Measurements from ENCODE around the gene TBC1D19.
"Not testable (repeated sequence)": the region's sequence is repeated elsewhere in the genome, so short reads cannot be mapped to it uniquely, and the experiment has no call there.

Gene TBC1D19

DNA sequence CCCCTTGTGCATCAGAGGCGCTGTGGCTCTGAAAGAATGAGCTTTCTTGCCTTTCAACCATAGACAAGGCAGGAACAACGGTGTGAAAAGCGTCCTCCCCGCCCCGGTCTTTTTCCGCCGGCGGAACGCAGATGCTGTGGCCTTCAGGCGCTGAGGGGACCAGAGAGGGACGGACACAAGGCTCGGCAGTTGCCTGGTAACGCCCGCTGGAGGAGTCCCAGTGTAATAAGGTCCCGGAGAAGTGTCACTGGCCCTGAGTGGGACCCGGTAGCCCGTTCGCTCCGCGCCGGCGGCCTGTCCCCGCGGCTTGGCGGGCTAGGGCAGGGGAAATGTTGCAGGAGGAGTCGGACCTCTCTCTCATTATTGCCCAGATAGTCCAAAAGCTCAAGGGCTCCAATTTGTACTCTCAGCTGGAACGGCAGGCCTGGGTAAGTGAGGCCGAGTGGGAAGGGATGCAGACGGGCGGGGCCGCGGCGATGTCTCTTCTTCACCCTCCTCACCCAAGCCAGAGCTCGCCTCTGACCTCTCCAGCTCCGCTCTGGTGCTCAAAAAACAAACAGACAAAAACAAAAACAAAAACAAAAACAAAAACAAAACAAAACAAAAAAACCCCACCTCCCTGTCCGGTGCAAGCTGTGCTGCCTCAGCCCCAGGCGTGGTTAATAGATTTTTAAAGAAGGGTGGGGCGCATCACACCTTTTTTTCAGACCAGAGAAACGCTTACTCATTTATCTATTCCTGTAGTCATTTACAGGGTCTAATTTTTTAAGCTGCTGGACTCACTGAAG is at the start of gene TBC1D19:
Gene TBC1D19 (plus strand): TSS at position 220 of the 788 bp plus-strand sequence. CDS start 110 bp downstream, at position 330.
- in situ Hi-C loops (cut with MboI; ENCODE audit: low sequenced_read_pairs): no loop called here

DNA sequence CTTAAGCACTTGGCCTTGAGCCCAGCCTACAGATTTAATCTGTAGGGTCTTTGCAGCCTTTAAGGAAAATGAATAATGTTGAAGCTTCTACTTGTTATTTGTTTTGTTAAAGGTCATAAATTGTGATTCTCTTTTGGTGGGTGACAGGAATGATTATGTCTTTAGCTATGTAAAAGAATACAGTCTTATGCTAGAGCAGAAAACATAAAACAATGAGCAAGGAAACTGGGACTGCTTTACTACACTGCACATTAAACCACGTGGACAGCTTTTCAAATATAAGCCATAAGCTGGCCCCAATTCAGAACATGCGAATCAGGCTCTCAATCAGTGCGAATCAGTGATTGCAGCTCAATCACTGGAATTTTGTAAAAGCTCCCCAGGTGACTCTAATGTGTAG is 40.9 kb upstream of the TBC1D19 start:
- in situ Hi-C loops (cut with MboI; ENCODE audit: low sequenced_read_pairs): no loop called here

DNA sequence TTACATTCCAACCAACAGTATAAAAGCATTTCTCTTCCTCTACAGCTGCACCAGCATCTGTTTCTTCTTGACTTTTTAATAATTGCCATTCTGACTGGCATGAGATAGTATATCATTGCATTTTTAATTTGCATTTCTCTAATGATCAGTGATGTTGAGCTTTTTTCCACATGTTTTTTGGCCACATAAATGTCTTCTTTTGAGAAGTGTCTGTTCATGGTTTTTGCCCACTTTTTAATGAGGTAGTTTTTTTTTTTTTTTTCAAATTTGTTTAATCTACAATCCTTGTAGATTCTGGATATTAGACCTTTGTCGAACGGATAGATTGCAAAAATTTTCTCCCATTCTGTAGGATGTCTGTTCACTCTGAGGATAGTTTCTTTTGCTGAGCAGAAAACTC is 39.5 kb upstream of the TBC1D19 start:
- in situ Hi-C loops (cut with MboI; ENCODE audit: low sequenced_read_pairs): no loop called here

GRCh38 chr4:26548379-26548778 is 35.5 kb upstream of the TBC1D19 start:
- in situ Hi-C loops (cut with MboI; ENCODE audit: low sequenced_read_pairs): not testable (repeated sequence)

GRCh38 chr4:26557164-26557563 is 26.7 kb upstream of the TBC1D19 start:
- in situ Hi-C loops (cut with MboI; ENCODE audit: low sequenced_read_pairs): no loop called here

DNA sequence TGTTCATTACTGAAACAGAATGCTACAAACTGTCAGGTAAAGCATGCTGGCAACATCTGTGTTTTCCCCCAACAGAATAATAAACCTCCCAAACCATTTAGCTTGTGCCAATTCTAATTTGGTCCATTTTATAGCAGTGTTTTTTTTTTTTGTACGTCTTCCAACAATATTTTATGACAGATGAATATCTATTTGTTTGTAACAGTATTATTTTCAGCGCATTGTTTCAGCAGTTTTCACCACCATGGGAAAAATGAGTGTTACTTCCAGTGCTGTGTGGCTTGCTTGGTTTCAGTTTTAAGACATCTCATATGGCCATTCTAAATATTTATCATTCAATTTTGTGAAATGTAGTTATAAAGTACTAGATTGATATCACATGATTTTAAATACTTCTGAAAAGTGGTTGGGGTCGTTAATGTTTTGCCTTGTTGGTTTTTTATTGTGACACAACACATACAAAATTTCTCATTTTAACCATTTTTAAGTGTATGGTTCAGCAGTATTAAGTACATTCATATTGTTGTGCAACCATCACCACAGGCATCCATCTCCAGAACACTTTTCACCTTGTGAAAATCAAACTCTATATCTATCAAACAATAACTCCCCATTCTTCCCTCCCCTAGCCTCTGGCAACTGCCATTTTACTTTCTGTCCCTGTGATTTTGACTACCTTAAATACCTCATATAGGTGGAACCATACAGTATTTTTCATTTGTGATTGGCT is 25.6 kb upstream of the TBC1D19 start:
- in situ Hi-C loops (cut with MboI; ENCODE audit: low sequenced_read_pairs): no loop called here

DNA sequence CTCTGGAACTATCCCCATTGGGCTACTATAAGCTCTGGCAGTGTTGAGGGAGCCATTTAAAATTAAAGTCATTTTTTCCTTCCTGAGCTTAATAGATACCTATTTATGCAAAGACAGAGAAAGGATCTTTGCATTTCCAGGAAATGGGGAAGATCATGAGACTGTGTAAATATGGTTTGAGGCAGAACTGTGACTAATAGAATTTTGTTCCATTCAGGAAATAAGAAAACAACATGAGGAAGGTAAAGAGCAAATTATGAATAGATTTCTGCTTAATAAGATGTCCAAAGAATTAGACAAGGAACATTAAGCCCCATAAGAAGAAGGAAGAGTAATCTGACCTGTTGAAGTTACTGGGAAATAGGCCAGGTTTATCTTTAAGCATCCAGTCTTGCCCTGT is 17.8 kb upstream of the TBC1D19 start:
- in situ Hi-C loops (cut with MboI; ENCODE audit: low sequenced_read_pairs): no loop called here

GRCh38 chr4:26568446-26568994 is 15.4 kb upstream of the TBC1D19 start:
- in situ Hi-C loops (cut with MboI; ENCODE audit: low sequenced_read_pairs): no loop called here

GRCh38 chr4:26570596-26570995 is 13.3 kb upstream of the TBC1D19 start:
- in situ Hi-C loops (cut with MboI; ENCODE audit: low sequenced_read_pairs): no loop called here

GRCh38 chr4:26573389-26573794 is 10.5 kb upstream of the TBC1D19 start:
- in situ Hi-C loops (cut with MboI; ENCODE audit: low sequenced_read_pairs): no loop called here

DNA sequence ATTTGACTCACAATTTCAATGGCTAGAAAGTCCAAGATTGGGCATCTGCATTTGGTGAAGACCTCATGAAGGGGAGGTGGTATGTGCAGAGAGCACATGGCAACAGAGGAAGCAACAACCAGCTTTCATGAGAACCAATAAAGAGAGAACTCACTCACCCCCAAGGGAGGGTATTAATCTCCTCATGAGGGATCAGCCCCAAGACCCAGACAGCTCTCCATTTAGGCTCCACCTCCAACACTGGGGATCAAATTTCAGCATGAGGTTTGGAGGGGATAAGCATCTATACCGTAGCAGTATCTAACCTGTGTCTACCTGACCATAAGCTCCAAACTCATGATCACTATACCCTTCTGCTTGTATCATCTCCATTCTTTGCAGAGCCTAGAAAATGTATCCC is 9.3 kb upstream of the TBC1D19 start:
- in situ Hi-C loops (cut with MboI; ENCODE audit: low sequenced_read_pairs): no loop called here

- in situ Hi-C loops (cut with MboI; ENCODE audit: low sequenced_read_pairs): no loop called here
Observed at GRCh38 chr4:26576231-26576739, 7.6 kb upstream of the TBC1D19 start.

DNA sequence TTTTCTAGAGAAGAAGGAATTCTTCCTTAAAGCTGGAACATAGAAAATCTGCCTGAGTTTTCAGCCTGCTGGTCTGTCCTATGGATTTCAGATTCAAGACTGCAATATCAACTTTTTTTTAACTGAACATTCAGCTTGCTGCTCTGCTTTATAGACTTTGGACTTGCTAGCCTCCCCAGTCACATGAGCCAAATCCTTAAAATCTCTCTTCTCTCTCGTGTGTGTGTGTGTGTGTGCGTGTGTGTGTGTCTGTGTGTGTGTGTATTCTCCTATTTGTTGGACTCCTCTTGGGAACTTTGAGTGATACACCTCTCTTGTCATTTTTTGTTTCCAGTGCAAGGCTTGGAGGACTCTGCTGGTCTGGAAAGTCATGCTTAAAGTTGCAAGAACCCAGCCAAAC is 6.8 kb upstream of the TBC1D19 start:
- in situ Hi-C loops (cut with MboI; ENCODE audit: low sequenced_read_pairs): no loop called here

DNA sequence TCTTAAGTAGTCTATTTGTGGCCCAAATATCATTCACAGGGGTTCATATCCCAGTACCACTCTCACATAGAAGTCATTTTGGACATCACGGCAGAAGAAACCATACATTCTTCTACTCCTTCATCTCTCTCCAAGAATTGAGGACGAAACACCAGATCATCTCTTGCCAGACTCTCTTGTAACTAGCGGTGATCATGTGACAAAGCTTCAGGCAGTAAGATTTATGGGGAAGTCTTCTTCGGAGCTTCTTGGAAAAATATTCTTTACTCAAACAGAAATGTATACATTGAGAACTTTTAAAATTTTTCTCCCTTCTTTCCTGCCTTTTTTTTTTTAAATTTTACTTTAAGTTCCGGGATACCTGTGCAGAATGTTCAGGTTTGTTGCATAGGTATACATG is 4.7 kb upstream of the TBC1D19 start:
- in situ Hi-C loops (cut with MboI; ENCODE audit: low sequenced_read_pairs): no loop called here

DNA sequence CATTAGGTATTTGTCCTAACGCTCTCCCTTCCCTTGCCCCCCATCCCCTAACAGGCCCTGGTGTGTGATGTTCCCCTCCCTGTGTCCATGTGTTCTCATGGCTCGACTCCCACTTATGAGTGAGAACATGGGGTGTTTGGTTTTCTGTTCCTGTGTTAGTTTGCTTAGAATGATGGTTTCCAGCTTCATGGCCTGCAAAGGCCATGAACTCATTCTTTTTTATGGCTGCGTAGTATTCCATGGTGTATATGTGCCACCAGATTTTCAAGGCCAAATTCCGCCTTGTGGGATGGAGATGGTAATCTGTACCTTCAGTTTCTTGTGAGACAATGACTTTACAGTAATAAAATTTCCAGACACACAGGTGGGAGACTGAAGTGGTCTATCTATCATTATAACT is 2.5 kb upstream of the TBC1D19 start:
- in situ Hi-C loops (cut with MboI; ENCODE audit: low sequenced_read_pairs): not testable (repeated sequence)

DNA sequence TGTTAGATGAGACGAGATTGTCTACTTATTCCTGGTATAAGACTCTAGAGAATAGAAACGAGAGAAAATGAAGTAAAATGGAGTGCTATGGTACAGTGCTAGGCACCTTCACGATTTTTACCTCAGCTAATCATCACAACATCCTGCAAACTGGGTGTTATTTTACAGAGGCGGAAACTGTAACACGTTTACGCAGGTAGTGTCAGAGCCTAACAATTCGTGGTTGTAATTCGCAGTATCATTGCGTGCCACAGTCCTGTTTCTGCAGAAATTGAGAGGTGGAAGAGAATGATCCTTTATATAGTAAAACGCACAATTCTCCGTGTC is 383 bp upstream of the TBC1D19 start:
- in situ Hi-C loops (cut with MboI; ENCODE audit: low sequenced_read_pairs): no loop called here

DNA sequence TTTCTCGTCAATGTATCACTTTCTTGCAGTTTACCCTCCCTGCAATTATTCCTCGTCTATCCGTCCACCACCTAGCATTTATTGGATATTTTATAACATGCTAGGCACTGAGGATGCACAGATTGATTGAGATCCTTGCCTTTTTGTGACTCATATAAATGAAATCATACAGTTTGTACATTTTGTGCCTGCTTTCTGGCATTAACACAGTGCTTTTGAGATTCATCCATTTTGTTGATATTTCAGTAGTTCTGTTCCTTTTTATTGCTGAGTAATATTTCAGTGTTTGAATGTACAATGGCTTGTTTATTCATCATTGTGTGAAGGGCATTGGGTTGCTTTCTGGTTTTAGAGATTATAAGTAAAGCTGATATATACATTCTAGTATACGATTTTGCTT is 841 bp downstream of the TBC1D19 start:
- in situ Hi-C loops (cut with MboI; ENCODE audit: low sequenced_read_pairs): no loop called here

DNA sequence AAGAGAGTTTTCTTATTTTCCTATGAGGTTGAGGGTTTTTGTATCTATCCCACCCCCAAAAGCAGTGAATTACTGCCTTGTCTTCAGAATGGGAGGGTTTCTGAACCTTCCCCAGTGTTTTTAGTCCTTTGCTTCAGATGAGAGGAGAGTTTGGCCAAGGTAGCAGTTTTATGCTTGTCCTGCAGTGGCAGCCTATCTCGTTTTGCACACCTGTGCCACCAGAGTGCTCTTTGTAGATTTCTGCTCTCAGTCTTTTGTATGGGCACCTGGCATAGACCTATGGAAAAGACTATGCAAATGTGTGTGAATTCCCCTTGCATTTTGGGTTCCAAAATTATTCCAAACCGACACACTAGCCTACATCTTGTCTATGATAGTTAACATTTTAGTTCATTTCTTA is 5.8 kb downstream of the TBC1D19 start:
- in situ Hi-C loops (cut with MboI; ENCODE audit: low sequenced_read_pairs): no loop called here

- in situ Hi-C loops (cut with MboI; ENCODE audit: low sequenced_read_pairs): no loop called here
Observed at GRCh38 chr4:26590639-26591038, 6.8 kb downstream of the TBC1D19 start.

DNA sequence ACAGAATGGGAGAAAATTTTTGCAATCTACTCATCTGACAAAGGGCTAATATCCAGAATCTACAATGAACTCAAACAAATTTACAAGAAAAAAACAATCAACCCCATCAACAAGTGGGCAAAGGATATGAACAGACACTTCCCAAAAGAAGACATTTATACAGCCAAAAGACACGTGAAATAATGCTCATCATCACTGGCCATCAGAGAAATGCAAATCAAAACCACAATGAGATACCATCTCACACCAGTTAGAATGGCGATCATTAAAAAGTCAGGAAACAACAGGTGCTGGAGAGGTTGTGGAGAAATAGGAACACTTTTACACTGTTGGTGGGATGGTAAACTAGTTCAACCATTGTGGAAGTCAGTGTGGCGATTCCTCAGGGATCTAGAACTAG is 9.7 kb downstream of the TBC1D19 start:
- in situ Hi-C loops (cut with MboI; ENCODE audit: low sequenced_read_pairs): not testable (repeated sequence)

- in situ Hi-C loops (cut with MboI; ENCODE audit: low sequenced_read_pairs): no loop called here
Observed at GRCh38 chr4:26594371-26594770, 10.5 kb downstream of the TBC1D19 start.

DNA sequence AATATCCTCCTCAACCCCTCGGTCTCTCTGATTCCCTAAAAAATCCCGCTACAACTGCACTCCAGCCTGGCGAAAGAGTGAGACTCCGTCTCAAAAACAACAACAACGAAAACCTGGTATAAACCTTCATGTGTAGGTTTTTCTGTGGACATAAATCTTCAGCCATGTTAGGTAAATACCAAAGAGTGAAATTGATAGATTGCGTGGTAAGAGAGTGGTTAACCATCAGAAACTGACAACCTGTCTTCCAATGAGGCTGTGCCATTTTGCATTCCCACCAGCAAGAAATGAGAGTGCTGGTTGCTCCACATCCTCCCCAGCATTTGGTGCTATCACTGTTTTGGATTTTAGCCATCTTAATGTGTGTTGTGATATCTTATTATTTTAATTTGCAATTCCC is 10.9 kb downstream of the TBC1D19 start:
- in situ Hi-C loops (cut with MboI; ENCODE audit: low sequenced_read_pairs): no loop called here

All from hTERT RPE-1 (cell line).